Ishikawa (cell line): Measurements from ENCODE around the gene DYNC1I1.

Experiments
- EP300 ChIP-seq: IDR thresholded peaks from 2 replicates; pipeline ENCODE4 v1.6.1; 2012; ENCODE audit warnings: borderline replicate concordance
- RAD21 ChIP-seq: IDR thresholded peaks from 2 replicates; pipeline ENCODE4 v1.6.1; 2012; ENCODE audit warnings: low read depth
- TAF1 ChIP-seq: IDR thresholded peaks from 2 replicates; pipeline ENCODE4 v1.6.1; 2012; ENCODE audit warnings: low read depth, mild to moderate bottlenecking
- TCF12 ChIP-seq: IDR thresholded peaks from 2 replicates; pipeline ENCODE4 v1.6.1; 2012; ENCODE audit warnings: low read depth
- YY1 ChIP-seq: IDR thresholded peaks from 2 replicates; pipeline ENCODE4 v1.6.1; 2012; ENCODE audit warnings: low read depth
- TF ChIP-seq, protein P1 (sequence below): IDR thresholded peaks from 2 replicates; pipeline ENCODE4 v1.6.1; 2012; ENCODE audit warnings: low read depth, mild to moderate bottlenecking
- TF ChIP-seq, protein P2 (sequence below): IDR thresholded peaks from 2 replicates; pipeline ENCODE4 v1.6.1; 2012

- TF ChIP-seq, protein P1, sequence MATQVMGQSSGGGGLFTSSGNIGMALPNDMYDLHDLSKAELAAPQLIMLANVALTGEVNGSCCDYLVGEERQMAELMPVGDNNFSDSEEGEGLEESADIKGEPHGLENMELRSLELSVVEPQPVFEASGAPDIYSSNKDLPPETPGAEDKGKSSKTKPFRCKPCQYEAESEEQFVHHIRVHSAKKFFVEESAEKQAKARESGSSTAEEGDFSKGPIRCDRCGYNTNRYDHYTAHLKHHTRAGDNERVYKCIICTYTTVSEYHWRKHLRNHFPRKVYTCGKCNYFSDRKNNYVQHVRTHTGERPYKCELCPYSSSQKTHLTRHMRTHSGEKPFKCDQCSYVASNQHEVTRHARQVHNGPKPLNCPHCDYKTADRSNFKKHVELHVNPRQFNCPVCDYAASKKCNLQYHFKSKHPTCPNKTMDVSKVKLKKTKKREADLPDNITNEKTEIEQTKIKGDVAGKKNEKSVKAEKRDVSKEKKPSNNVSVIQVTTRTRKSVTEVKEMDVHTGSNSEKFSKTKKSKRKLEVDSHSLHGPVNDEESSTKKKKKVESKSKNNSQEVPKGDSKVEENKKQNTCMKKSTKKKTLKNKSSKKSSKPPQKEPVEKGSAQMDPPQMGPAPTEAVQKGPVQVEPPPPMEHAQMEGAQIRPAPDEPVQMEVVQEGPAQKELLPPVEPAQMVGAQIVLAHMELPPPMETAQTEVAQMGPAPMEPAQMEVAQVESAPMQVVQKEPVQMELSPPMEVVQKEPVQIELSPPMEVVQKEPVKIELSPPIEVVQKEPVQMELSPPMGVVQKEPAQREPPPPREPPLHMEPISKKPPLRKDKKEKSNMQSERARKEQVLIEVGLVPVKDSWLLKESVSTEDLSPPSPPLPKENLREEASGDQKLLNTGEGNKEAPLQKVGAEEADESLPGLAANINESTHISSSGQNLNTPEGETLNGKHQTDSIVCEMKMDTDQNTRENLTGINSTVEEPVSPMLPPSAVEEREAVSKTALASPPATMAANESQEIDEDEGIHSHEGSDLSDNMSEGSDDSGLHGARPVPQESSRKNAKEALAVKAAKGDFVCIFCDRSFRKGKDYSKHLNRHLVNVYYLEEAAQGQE: no peak
- TF ChIP-seq, protein P2, sequence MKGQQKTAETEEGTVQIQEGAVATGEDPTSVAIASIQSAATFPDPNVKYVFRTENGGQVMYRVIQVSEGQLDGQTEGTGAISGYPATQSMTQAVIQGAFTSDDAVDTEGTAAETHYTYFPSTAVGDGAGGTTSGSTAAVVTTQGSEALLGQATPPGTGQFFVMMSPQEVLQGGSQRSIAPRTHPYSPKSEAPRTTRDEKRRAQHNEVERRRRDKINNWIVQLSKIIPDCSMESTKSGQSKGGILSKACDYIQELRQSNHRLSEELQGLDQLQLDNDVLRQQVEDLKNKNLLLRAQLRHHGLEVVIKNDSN: no peak
- TF ChIP-seq EP300 (no peak), YY1 (no peak), TCF12 (no peak), TAF1 (no peak), RAD21 (no peak)
Observed at GRCh38 chr7:95875519-95875918, 103.2 kb downstream of the DYNC1I1 start.
